HepG2 (cell line): ENCODE measurements around the gene BICRAL. TPM values are rescaled to one million over a fixed set of nuclear protein-coding genes. Genes with fewer than 3 reads are reported as not detected.

Source experiments
- ATAC-seq: fragments of 200-7000 bp; cut with Tn5 transposase; 3 replicates; pipeline ENCODE4 v1.9.1; 2020; ENCODE audit warnings: mild to moderate bottlenecking, moderate library complexity
- BruUV-seq: library from RNA; stranded (reverse); fragments of 400-500 nt; replicated peaks from 2 replicates; lab custom pipeline; 2021; lab: Mats Ljungman, UMichigan
- CTCF ChIA-PET: fragments of 300-600 bp; formaldehyde crosslinking; extraction: SDS; loops from one replicate; lab custom pipeline; 2021; ENCODE audit warnings: low total read pairs, inconsistent platforms, low intra/inter-chr PET ratio; lab: Yijun Ruan, JAX
- POLR2A ChIA-PET: fragments of 350-600 bp; sonication (Branson Sonifier 250); formaldehyde crosslinking; loops from one replicate; lab custom pipeline; 2020; ENCODE audit warnings: antibody characterized with exemption, inconsistent platforms; lab: Yijun Ruan, JAX
- DNase-seq: peaks from one replicate; pipeline ENCODE4 v3.0.0-alpha.2; 2015; ENCODE audit warnings: low spot score
- FAIRE-seq: peaks from 3 replicates; lab custom pipeline; 2011; peaks lifted over from hg19 to GRCh38; lab: Jason Lieb, UNC
- H2AFZ ChIP-seq: one replicate; pipeline ENCODE4 v1.6.1; 2011; ENCODE audit warnings: low read length, inconsistent platforms
- H3K27ac ChIP-seq: fragments of 300-600 bp; 3 replicates; pipeline ENCODE4 v1.8.0; 2011; ENCODE audit warnings: mixed run types, mild to moderate bottlenecking, mixed read lengths, low read length, inconsistent platforms; ENCODE audit not compliant: insufficient read depth; ENCODE audit errors: extremely low read length
- H3K27me3 ChIP-seq, 2 experiments: fragments of 200-600 bp in 1 of 2; 2 replicates in 1 of 2; 3 replicates in 1 of 2; pipeline versions ENCODE4 v1.6.0 to v1.8.0; 2011; ENCODE audit warnings: low read length in 2 of 2, mild to moderate bottlenecking in 2 of 2, moderate library complexity in 2 of 2, inconsistent platforms in 1 of 2; ENCODE audit not compliant: insufficient read depth in 2 of 2, control insufficient read depth in 1 of 2
- H3K36me3 ChIP-seq, 2 experiments: fragments of 200-600 bp in 1 of 2; replicated peaks in 1 of 2; 2 replicates in 1 of 2; 3 replicates in 1 of 2; pipeline versions ENCODE4 v1.5.1 to v1.8.0; 2011; ENCODE audit warnings: low read length in 2 of 2, inconsistent platforms in 1 of 2; ENCODE audit not compliant: insufficient read depth in 2 of 2, control insufficient read depth in 1 of 2
- H3K4me1 ChIP-seq: 2 replicates; pipeline ENCODE4 v1.5.1; 2012; ENCODE audit warnings: low read length, inconsistent platforms; ENCODE audit not compliant: insufficient read depth
- H3K4me2 ChIP-seq: 2 replicates; pipeline ENCODE4 v1.6.0; 2011; ENCODE audit warnings: low read depth, low read length, inconsistent platforms
- H3K4me3 ChIP-seq, 3 experiments: fragments of 200-600 bp in 1 of 3; sonication (generic), shearing (Covaris generic) in 1 of 3; replicated peaks in 1 of 3; 2 replicates each; pipeline ENCODE4 v1.5.1; 2011 to 2016; ENCODE audit warnings: low read length in 3 of 3, inconsistent platforms in 2 of 3, low read depth in 2 of 3, mild to moderate bottlenecking in 2 of 3, control low read depth in 1 of 3, mixed read lengths in 1 of 3; ENCODE audit not compliant: insufficient read depth in 1 of 3
- H3K79me2 ChIP-seq: one replicate; pipeline ENCODE4 v1.6.1; 2011; ENCODE audit warnings: low read length, inconsistent platforms; ENCODE audit not compliant: insufficient read depth
- H3K9ac ChIP-seq: 2 replicates; pipeline ENCODE4 v1.6.0; 2011; ENCODE audit warnings: mild to moderate bottlenecking, low read depth, low read length, inconsistent platforms; ENCODE audit not compliant: insufficient read depth
- H3K9me3 ChIP-seq: 2 replicates; pipeline ENCODE4 v1.5.1; 2012; ENCODE audit warnings: mild to moderate bottlenecking, low read length
- H4K20me1 ChIP-seq: 2 replicates; pipeline ENCODE4 v1.6.0; 2011; ENCODE audit warnings: inconsistent platforms, mild to moderate bottlenecking, low read length, moderate library complexity; ENCODE audit not compliant: insufficient read depth
- CREM ChIP-seq, 2 experiments: sonication (generic) in 1 of 2; formaldehyde crosslinking in 1 of 2; IDR thresholded peaks; 2 replicates each; pipeline versions ENCODE4 v1.4.0 to v1.6.1; 2016 to 2020; ENCODE audit warnings: antibody characterized with exemption in 1 of 2, mild to moderate bottlenecking in 1 of 2, missing genetic modification reagents in 1 of 2
- EEA1 ChIP-seq: sonication (generic); formaldehyde crosslinking; IDR thresholded peaks from 2 replicates; pipeline ENCODE4 v1.5.1; 2020; ENCODE audit warnings: mild to moderate bottlenecking, missing genetic modification reagents, borderline replicate concordance
- IRF9 ChIP-seq: sonication (generic); formaldehyde crosslinking; IDR thresholded peaks from 2 replicates; pipeline ENCODE4 v1.8.0; 2022; ENCODE audit warnings: missing genetic modification reagents, mild to moderate bottlenecking, borderline replicate concordance
- KLF16 ChIP-seq, 2 experiments: sonication (generic) in 1 of 2; formaldehyde crosslinking in 1 of 2; IDR thresholded peaks; 2 replicates each; pipeline versions ENCODE4 v1.6.1 to v1.8.0; 2016 to 2023; ENCODE audit warnings: missing genetic modification reagents in 2 of 2, missing compliant biosample characterization in 1 of 2
- MBD4 ChIP-seq: IDR thresholded peaks from 2 replicates; pipeline ENCODE4 v1.6.1; 2012; ENCODE audit warnings: low read length, inconsistent platforms, borderline replicate concordance
- MIER2 ChIP-seq: IDR thresholded peaks from 2 replicates; pipeline ENCODE4 v1.6.1; 2016; ENCODE audit warnings: missing biosample characterization, missing genetic modification reagents
- NFIC ChIP-seq: IDR thresholded peaks from 2 replicates; pipeline ENCODE4 v1.6.1; 2012; ENCODE audit warnings: mild to moderate bottlenecking, low read length, inconsistent platforms
- SP140L ChIP-seq: sonication (generic); formaldehyde crosslinking; IDR thresholded peaks from 2 replicates; pipeline ENCODE4 v1.4.0; 2020; ENCODE audit warnings: missing genetic modification reagents, borderline replicate concordance
- ZNF382 ChIP-seq: sonication (generic); formaldehyde crosslinking; IDR thresholded peaks from 2 replicates; pipeline ENCODE4 v1.5.0; 2020; ENCODE audit warnings: missing genetic modification reagents, mild to moderate bottlenecking, borderline replicate concordance
- ZNF501 ChIP-seq: sonication (generic); formaldehyde crosslinking; IDR thresholded peaks from 2 replicates; pipeline ENCODE4 v1.5.1; 2020; ENCODE audit warnings: mild to moderate bottlenecking, moderate library complexity, missing genetic modification reagents
- ZNF652 ChIP-seq: IDR thresholded peaks from 2 replicates; pipeline ENCODE4 v1.6.1; 2016; ENCODE audit warnings: low read depth, borderline replicate concordance
- ZNF781 ChIP-seq: sonication (generic); formaldehyde crosslinking; IDR thresholded peaks from 2 replicates; pipeline ENCODE4 v1.5.1; 2020; ENCODE audit warnings: borderline replicate concordance, mild to moderate bottlenecking, missing genetic modification reagents; ENCODE audit errors: not compliant biosample characterization
- WGBS: methylation state at CpG from one replicate; pipeline ENCODE4 v1.1.6; 2017; ENCODE audit warnings: low lambda C conversion rate; 5-methylcytosine and 5-hydroxymethylcytosine counted together
- in situ Hi-C: cut with HindIII; loops from 2 replicates; pipeline ENCODE4 v1.10.0; 2017; ENCODE audit warnings: low pct_unique_long_range_greater_than_20kb; ENCODE audit not compliant: extremely low pct_ligation_motif_present
- intact Hi-C: fragments of 100-400 bp; cut with micrococcal nuclease; formaldehyde crosslinking; loops from one replicate; pipeline ENCODE4 v1.10.0; 2022; ENCODE audit not compliant: unreplicated experiment
- polyA plus RNA-seq, 8 experiments: library from polyadenylated mRNA; depleted of rRNA in 3 of 8; stranded (reverse) in 7 of 8; unstranded in 1 of 8; fragments of >200 nt; fragmentation: Illumina TruSeq in 4 of 8; extraction: Trizol in 4 of 8; gene quantifications; 2 replicates each; pipeline versions ENCODE4 v1.2.1 to v1.2.3, GENCODE V29; 2011 to 2016; ENCODE audit warnings: low read depth in 4 of 8, missing spikeins in 1 of 8, mixed read lengths in 1 of 8; ENCODE audit not compliant: insufficient read depth in 1 of 8
- total RNA-seq, 5 experiments: library from RNA; depleted of rRNA; stranded (reverse); fragments of >200 nt; fragmentation: Illumina TruSeq; extraction: Trizol; gene quantifications; 2 replicates each; pipeline ENCODE4 v1.2.3, GENCODE V29; 2016; ENCODE audit warnings: low read depth in 1 of 5
- TF ChIP-seq, protein P1 (sequence below): sonication (generic); formaldehyde crosslinking; IDR thresholded peaks from 2 replicates; pipeline ENCODE4 v1.4.0; 2020; ENCODE audit warnings: low read depth, mild to moderate bottlenecking, missing genetic modification reagents

Gene BICRAL
- total and polyA plus RNA-seq, 2 of the 13 experiments (the other 11 are each of a cell fraction or from before 2014, with no cell fraction given), result 5.0 to 13.5 TPM

GRCh38 chr6:42783876-42784642, 2.2 kb downstream of the BICRAL start (continued):
- peak; percentile 91 for TF ChIP-seq ZNF652
- TF ChIP-seq MBD4, result peak; percentile 56; the same call in 1 of the 2 replicates
- TF ChIP-seq EEA1, result no peak
- TF ChIP-seq, protein P1, sequence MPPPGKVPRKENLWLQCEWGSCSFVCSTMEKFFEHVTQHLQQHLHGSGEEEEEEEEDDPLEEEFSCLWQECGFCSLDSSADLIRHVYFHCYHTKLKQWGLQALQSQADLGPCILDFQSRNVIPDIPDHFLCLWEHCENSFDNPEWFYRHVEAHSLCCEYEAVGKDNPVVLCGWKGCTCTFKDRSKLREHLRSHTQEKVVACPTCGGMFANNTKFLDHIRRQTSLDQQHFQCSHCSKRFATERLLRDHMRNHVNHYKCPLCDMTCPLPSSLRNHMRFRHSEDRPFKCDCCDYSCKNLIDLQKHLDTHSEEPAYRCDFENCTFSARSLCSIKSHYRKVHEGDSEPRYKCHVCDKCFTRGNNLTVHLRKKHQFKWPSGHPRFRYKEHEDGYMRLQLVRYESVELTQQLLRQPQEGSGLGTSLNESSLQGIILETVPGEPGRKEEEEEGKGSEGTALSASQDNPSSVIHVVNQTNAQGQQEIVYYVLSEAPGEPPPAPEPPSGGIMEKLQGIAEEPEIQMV (CRISPR knock-in tag), result no peak
- 0 out of 2 replicates have a peak, but pooled peaks have one; percentile 4 for TF ChIP-seq NFIC
- TF ChIP-seq SP140L (CRISPR knock-in tag), result 0 out of 2 replicates have a peak, but pooled peaks have one; percentile 14
- peak; percentile 27; the same call in 1 of the 2 replicates for TF ChIP-seq CREM (IDR thresholded peaks at IDR 0.05)
- no peak for TF ChIP-seq CREM (CRISPR knock-in tag; IDR thresholded peaks at IDR 0.05)
- TF ChIP-seq, all 625 proteins: peak for 11

GRCh38 chr6:42784717-42785498, 3.1 kb downstream of the BICRAL start:
- no peak overlapping the region for H2AFZ ChIP-seq
- peak overlapping the region; percentile 98; the same call in 1 of the 2 replicates for H3K9ac ChIP-seq
- no peaks in the 10 kb centered on the region; a peak in 1 of 5 replicates for H3K36me3 ChIP-seq
- FAIRE-seq (no peak), ATAC-seq (no peak), DNase-seq (no peak)
- peaks cover 64% of the 10 kb centered on the region for H3K79me2 ChIP-seq
- in situ Hi-C loops, result loop anchor here (5.0 kb wide), 1 partner anchor 38 kb away; the partner anchor contains the start of gene TBCC
- H3K4me3 ChIP-seq, result peak overlapping the region; percentile 85 to 94 (median 92); a peak in 5 of 6 replicates
- WGBS, result 79% methylated on average over 12 of the region's 12 CpGs
- H3K27me3 ChIP-seq, result no peaks in the 10 kb centered on the region; a peak in 1 of 5 replicates
- H4K20me1 ChIP-seq, result peaks cover 10% of the 10 kb centered on the region; the same call in 1 of the 2 replicates
- H3K4me2 ChIP-seq, result peak overlapping the region; percentile 78
- no peaks in the 10 kb centered on the region for H3K9me3 ChIP-seq
- H3K27ac ChIP-seq, result peak overlapping the region; percentile 98
- ChIA-PET CTCF (no interaction called here), POLR2A (interaction anchor here (0.6 to 11.1 kb wide), 5 partner anchors 21 to 263 kb away, joined by 3 to 270 read pairs (median 4); partner anchors contain the start of genes RPL7L1 and TBCC)
- H3K4me1 ChIP-seq, result peaks cover 58% of the 10 kb centered on the region
- intact Hi-C loops, result no loop called here
- no TSS peak for BruUV-seq
- no peak for TF ChIP-seq MIER2 (CRISPR knock-in tag)
- 0 out of 2 replicates have a peak, but pooled peaks have one; percentile 22 for TF ChIP-seq ZNF501 (CRISPR knock-in tag)
- no peak for TF ChIP-seq ZNF781 (CRISPR knock-in tag)
- TF ChIP-seq KLF16 (CRISPR knock-in tag; IDR thresholded peaks at IDR 0.05), result no peak
- TF ChIP-seq IRF9 (CRISPR knock-in tag), result no peak
- no peak for TF ChIP-seq ZNF382 (CRISPR knock-in tag)
